ENCODE data around the gene PCNX2. TPM values are rescaled to one million over a fixed set of nuclear protein-coding genes. Genes with fewer than 3 reads are reported as not detected.

Gene PCNX2
- total RNA-seq, 2 donors from 2014 or later = 64.1 to 70.1 TPM

DNA sequence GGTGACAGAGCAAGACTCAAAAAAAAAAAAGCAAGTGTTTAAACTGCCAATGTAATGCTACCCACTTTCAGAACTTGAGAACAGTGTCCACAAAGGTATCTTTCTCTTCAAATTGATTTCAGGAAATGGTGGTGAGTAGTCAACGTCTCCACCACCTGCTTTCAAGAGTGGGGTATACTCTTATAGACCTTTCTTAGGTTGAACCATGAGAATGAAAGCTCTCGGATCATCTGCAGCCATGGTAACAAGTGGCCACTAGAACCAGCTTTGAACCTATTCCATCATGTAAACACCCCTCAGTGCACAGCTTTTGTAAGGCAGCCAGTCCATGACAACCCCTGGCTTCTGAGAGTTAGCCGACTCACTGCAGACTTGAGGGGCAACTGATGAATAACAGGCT lies 237.7 kb downstream of the PCNX2 start:
- no peaks in the 10 kb centered on the region for H3K27me3 Mint-ChIP-seq
- no peak for ATAC-seq
- DNase-seq = no peak
- no peaks in the 10 kb centered on the region for H3K4me1 Mint-ChIP-seq
- H3K4me3 Mint-ChIP-seq = no peak overlapping the region
- H3K27ac Mint-ChIP-seq = no peak overlapping the region
- peaks cover 2% of the 10 kb centered on the region for H3K9me3 ChIP-seq (ENCODE audit: control insufficient read depth, low read length, poor library complexity, severe bottlenecking)
- H3K36me3 Mint-ChIP-seq (ENCODE audit: low read depth) = peaks cover 13% of the 10 kb centered on the region

- H3K9me3 ChIP-seq (ENCODE audit: control insufficient read depth, low read length, poor library complexity, severe bottlenecking) = peaks cover 2% of the 10 kb centered on the region
- no peak overlapping the region for H3K4me3 Mint-ChIP-seq
- ATAC-seq (no peak), DNase-seq (no peak)
- no peaks in the 10 kb centered on the region for H3K27me3 Mint-ChIP-seq
- H3K27ac Mint-ChIP-seq = no peak overlapping the region
- H3K36me3 Mint-ChIP-seq (ENCODE audit: low read depth) = peaks cover 18% of the 10 kb centered on the region
- H3K4me1 Mint-ChIP-seq = no peaks in the 10 kb centered on the region
Measured at GRCh38 chr1:233055879-233056641, 239.5 kb downstream of the PCNX2 start.

DNA sequence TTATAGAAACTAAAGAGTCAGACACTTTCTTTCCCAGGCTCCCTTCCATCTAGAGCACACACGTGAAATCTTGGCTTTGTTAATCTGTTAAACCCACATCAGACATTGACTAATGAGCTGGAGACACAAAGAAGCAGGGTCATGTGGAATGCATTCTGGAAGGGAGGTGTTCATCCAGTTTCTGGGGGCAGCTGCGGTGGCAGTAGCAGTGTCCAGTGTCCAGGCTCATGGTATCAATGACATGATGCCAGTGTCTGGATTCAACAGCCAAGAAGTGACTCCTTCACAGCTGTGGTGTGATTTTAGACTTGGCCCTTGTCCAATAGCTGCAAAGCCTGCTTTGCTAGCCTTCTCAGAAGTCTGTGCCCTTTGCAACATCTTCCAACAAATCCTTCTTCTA lies 249.9 kb downstream of the PCNX2 start:
- DNase-seq (no peak), ATAC-seq (no peak)
- peaks cover 9% of the 10 kb centered on the region for H3K36me3 Mint-ChIP-seq (ENCODE audit: low read depth)
- no peaks in the 10 kb centered on the region for H3K27me3 Mint-ChIP-seq
- no peak overlapping the region for H3K27ac Mint-ChIP-seq
- H3K9me3 ChIP-seq (ENCODE audit: control insufficient read depth, low read length, poor library complexity, severe bottlenecking) = peaks cover 3% of the 10 kb centered on the region
- H3K4me1 Mint-ChIP-seq = peaks cover 8% of the 10 kb centered on the region
- no peak overlapping the region for H3K4me3 Mint-ChIP-seq

- Mint-ChIP-seq H3K4me1 (peaks cover 8% of the 10 kb centered on the region), H3K4me3 (no peak overlapping the region), H3K36me3 (ENCODE audit: low read depth) (peaks cover 13% of the 10 kb centered on the region), H3K27me3 (no peaks in the 10 kb centered on the region), H3K27ac (no peak overlapping the region)
- DNase-seq (no peak), ATAC-seq (no peak)
- no peaks in the 10 kb centered on the region for H3K9me3 ChIP-seq (ENCODE audit: control insufficient read depth, low read length, poor library complexity, severe bottlenecking)
Measured at GRCh38 chr1:233042834-233043233, 252.7 kb downstream of the PCNX2 start.

GRCh38 chr1:233040494-233040893 lies 255.0 kb downstream of the PCNX2 start:
- Mint-ChIP-seq H3K27me3 (no peaks in the 10 kb centered on the region), H3K4me1 (peaks cover 6% of the 10 kb centered on the region), H3K36me3 (ENCODE audit: low read depth) (peaks cover 11% of the 10 kb centered on the region), H3K27ac (no peak overlapping the region), H3K4me3 (no peak overlapping the region)
- H3K9me3 ChIP-seq (ENCODE audit: control insufficient read depth, low read length, poor library complexity, severe bottlenecking) = no peaks in the 10 kb centered on the region
- no peak for ATAC-seq
- no peak for DNase-seq

DNA sequence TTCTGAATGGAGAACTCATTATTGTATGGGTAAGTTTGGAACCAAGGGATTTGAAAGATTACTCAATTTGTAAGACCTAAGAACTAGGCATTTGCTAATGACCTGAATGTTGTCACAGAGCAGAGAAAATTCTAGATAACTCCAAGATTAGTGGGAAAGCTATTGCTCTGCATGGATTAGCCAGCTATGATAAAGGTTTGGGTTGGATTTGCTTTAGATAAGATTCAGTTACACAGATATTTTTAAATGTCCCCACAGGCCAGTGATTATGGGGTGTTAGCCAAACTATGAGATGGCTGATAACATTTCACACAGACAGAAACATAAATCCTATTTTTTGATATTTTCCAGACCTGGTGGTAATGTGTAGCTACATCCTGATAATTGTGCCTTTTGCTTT lies 256.9 kb downstream of the PCNX2 start:
- Mint-ChIP-seq H3K27me3 (no peaks in the 10 kb centered on the region), H3K4me3 (no peak overlapping the region), H3K4me1 (peaks cover 6% of the 10 kb centered on the region), H3K27ac (no peak overlapping the region), H3K36me3 (ENCODE audit: low read depth) (peaks cover 13% of the 10 kb centered on the region)
- DNase-seq = no peak
- no peaks in the 10 kb centered on the region for H3K9me3 ChIP-seq (ENCODE audit: control insufficient read depth, low read length, poor library complexity, severe bottlenecking)
- no peak for ATAC-seq

GRCh38 chr1:233037843-233038242 lies 257.7 kb downstream of the PCNX2 start:
- ATAC-seq (no peak), DNase-seq (no peak)
- Mint-ChIP-seq H3K36me3 (ENCODE audit: low read depth) (peaks cover 13% of the 10 kb centered on the region), H3K4me3 (no peak overlapping the region), H3K27ac (no peak overlapping the region), H3K27me3 (no peaks in the 10 kb centered on the region), H3K4me1 (peaks cover 6% of the 10 kb centered on the region)
- no peaks in the 10 kb centered on the region for H3K9me3 ChIP-seq (ENCODE audit: control insufficient read depth, low read length, poor library complexity, severe bottlenecking)

GRCh38 chr1:233034836-233035235 lies 260.7 kb downstream of the PCNX2 start:
- no peaks in the 10 kb centered on the region for H3K9me3 ChIP-seq (ENCODE audit: control insufficient read depth, low read length, poor library complexity, severe bottlenecking)
- no peak for ATAC-seq
- Mint-ChIP-seq H3K36me3 (ENCODE audit: low read depth) (peaks cover 4% of the 10 kb centered on the region), H3K4me3 (no peak overlapping the region), H3K27me3 (no peaks in the 10 kb centered on the region), H3K27ac (no peak overlapping the region), H3K4me1 (peaks cover 3% of the 10 kb centered on the region)
- DNase-seq = no peak

DNA sequence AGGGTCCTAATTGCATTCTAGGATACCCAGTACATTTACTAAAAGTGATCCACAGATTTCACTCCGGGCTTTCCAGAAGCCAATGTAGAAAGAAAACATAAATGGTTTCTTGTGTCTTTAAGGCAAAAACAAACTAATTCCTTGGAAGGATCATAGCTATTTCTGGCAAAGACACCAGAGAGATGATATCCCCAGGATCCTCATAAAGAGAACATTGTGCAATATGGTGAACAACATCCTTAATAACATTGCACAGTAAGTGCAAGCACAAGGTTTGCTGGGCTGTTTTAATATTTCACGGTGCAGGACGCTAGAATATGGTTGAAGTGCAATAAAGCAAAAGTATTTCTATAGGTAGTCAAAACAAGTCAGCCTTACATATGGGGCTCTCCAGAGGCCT lies 262.2 kb downstream of the PCNX2 start:
- Mint-ChIP-seq H3K4me3 (no peak overlapping the region), H3K36me3 (ENCODE audit: low read depth) (peaks cover 2% of the 10 kb centered on the region), H3K27me3 (no peaks in the 10 kb centered on the region), H3K4me1 (peaks cover 3% of the 10 kb centered on the region), H3K27ac (no peak overlapping the region)
- ATAC-seq (no peak), DNase-seq (no peak)
- no peaks in the 10 kb centered on the region for H3K9me3 ChIP-seq (ENCODE audit: control insufficient read depth, low read length, poor library complexity, severe bottlenecking)

GRCh38 chr1:233032916-233033315 lies 262.6 kb downstream of the PCNX2 start:
- Mint-ChIP-seq H3K4me3 (no peak overlapping the region), H3K27me3 (no peaks in the 10 kb centered on the region), H3K36me3 (ENCODE audit: low read depth) (peaks cover 2% of the 10 kb centered on the region), H3K27ac (no peak overlapping the region), H3K4me1 (peaks cover 3% of the 10 kb centered on the region)
- no peak for DNase-seq
- no peaks in the 10 kb centered on the region for H3K9me3 ChIP-seq (ENCODE audit: control insufficient read depth, low read length, poor library complexity, severe bottlenecking)
- no peak for ATAC-seq

- no peak overlapping the region for H3K27ac Mint-ChIP-seq
- no peaks in the 10 kb centered on the region for H3K9me3 ChIP-seq (ENCODE audit: control insufficient read depth, low read length, poor library complexity, severe bottlenecking)
- ATAC-seq (no peak), DNase-seq (no peak)
- H3K27me3 Mint-ChIP-seq = no peaks in the 10 kb centered on the region
- peaks cover 8% of the 10 kb centered on the region for H3K4me1 Mint-ChIP-seq
- H3K36me3 Mint-ChIP-seq (ENCODE audit: low read depth) = peaks cover 3% of the 10 kb centered on the region
- H3K4me3 Mint-ChIP-seq = no peak overlapping the region
Measured at GRCh38 chr1:233031521-233031920, 264.0 kb downstream of the PCNX2 start.

- H3K4me1 Mint-ChIP-seq = peaks cover 26% of the 10 kb centered on the region
Measured at GRCh38 chr1:233027046-233027445, 268.5 kb downstream of the PCNX2 start.

DNA sequence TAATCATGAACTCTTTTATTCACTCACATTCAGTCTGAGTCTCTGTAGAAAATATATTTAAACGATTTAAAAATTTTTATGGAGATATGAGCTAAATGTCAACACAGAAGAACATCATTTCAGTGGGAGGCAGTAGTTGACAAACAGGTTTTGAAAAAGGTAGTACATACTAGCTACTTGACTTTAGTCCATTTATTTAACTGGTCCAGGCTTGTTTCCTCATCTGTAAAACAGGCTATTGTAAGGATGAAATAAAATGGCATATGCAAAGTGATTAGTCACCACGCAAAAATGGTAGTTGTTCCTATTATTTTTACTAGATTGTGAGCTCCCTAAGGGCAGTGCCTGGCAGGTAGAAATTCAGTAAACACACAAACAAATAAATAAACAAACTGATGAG lies 270.0 kb downstream of the PCNX2 start:
- H3K4me3 Mint-ChIP-seq = no peak overlapping the region
- ATAC-seq = no peak
- no peaks in the 10 kb centered on the region for H3K9me3 ChIP-seq (ENCODE audit: control insufficient read depth, low read length, poor library complexity, severe bottlenecking)
- no peak for DNase-seq
- H3K27me3 Mint-ChIP-seq = no peaks in the 10 kb centered on the region
- peak overlapping the region; percentile 83 for H3K27ac Mint-ChIP-seq
- peaks cover 9% of the 10 kb centered on the region for H3K36me3 Mint-ChIP-seq (ENCODE audit: low read depth)
- H3K4me1 Mint-ChIP-seq = peaks cover 35% of the 10 kb centered on the region

More at GRCh38 chr1:233027046-233027445, 268.5 kb downstream of the PCNX2 start:
- DNase-seq (no peak), ATAC-seq (no peak)
- Mint-ChIP-seq H3K27me3 (no peaks in the 10 kb centered on the region), H3K4me3 (no peak overlapping the region), H3K27ac (peak overlapping the region; percentile 83), H3K36me3 (ENCODE audit: low read depth) (peaks cover 9% of the 10 kb centered on the region)
- no peaks in the 10 kb centered on the region for H3K9me3 ChIP-seq (ENCODE audit: control insufficient read depth, low read length, poor library complexity, severe bottlenecking)

GRCh38 chr1:233025157-233025556 lies 270.4 kb downstream of the PCNX2 start:
- Mint-ChIP-seq H3K27me3 (no peaks in the 10 kb centered on the region), H3K36me3 (ENCODE audit: low read depth) (peaks cover 9% of the 10 kb centered on the region), H3K4me3 (no peak overlapping the region), H3K4me1 (peaks cover 38% of the 10 kb centered on the region), H3K27ac (no peak overlapping the region)
- ATAC-seq = no peak
- DNase-seq = no peak
- H3K9me3 ChIP-seq (ENCODE audit: control insufficient read depth, low read length, poor library complexity, severe bottlenecking) = no peaks in the 10 kb centered on the region

Measured in T-helper 17 cell (primary cell).